ENCODE data around the gene EFEMP1.

- no peak for TF ChIP-seq CTCF (conservative IDR thresholded peaks at IDR 0.05 in 1 of 2, IDR thresholded peaks at IDR 0.05 in 1 of 2; ENCODE audit: extremely low read depth in 1 of 2, insufficient read depth in 1 of 2, low read depth in 1 of 2, low read length in 2 of 2)
- no peak for TF ChIP-seq EZH2 (IDR thresholded peaks at IDR 0.05; ENCODE audit: borderline replicate concordance, low read length)
These were observed 28.0 kb upstream of the EFEMP1 start for GRCh38 chr2:55951533-55951932.
